H1 (cell line): ENCODE results near the gene SYNPO. TPM values are rescaled to one million over a fixed set of nuclear protein-coding genes. Genes with fewer than 3 reads are reported as not detected.

ENCODE experiments used
- HDAC2 ChIP-seq, 2 experiments: fragments of 300-600 bp in 1 of 2; sonication (generic) in 1 of 2; IDR thresholded peaks; 2 replicates each; pipeline ENCODE4 v1.6.1; 2011 to 2012; ENCODE audit warnings: low read depth in 2 of 2, low read length in 2 of 2, mild to moderate bottlenecking in 2 of 2, moderate library complexity in 2 of 2, borderline replicate concordance in 1 of 2, inconsistent platforms in 1 of 2
- polyA plus RNA-seq, 7 experiments: library from polyadenylated mRNA; depleted of rRNA in 3 of 7; stranded (reverse) in 5 of 7; unstranded in 2 of 7; fragments of >200 nt in 5 of 7; fragments of 200-250 nt in 2 of 7; gene quantifications; 1 replicate in 5 of 7; 2 replicates in 1 of 7; 4 replicates in 1 of 7; pipeline versions ENCODE4 v1.2.1 to v1.2.3, GENCODE V29; 2011 to 2013; ENCODE audit warnings: missing spikeins in 2 of 7, mixed read lengths in 2 of 7
- total RNA-seq: library from RNA; stranded (reverse); fragmentation: NEBNext Ultra II Directional; extraction: Animal tissue kit (Norgen Biotek cat#: 25700); gene quantifications from 2 replicates; pipeline ENCODE4 v1.2.1, GENCODE V29; 2021

The SYNPO gene
- total and polyA plus RNA-seq, 2 of the 8 experiments (the other 6 are each of a cell fraction or from before 2014, with no cell fraction given): 2.3 TPM

GRCh38 chr5:150616024-150616470 lies 24.4 kb upstream of the SYNPO start (continued):
- no peak for TF ChIP-seq HDAC2 (IDR thresholded peaks at IDR 0.05; ENCODE audit: borderline replicate concordance in 1 of 2, low read depth in 2 of 2, low read length in 2 of 2)
